CD8-positive, alpha-beta memory T cell (primary cell): ENCODE measurements around the gene LYL1. TPM values are rescaled to one million over a fixed set of nuclear protein-coding genes. Genes with fewer than 3 reads are reported as not detected.

ENCODE experiments used
- CTCF ChIA-PET: fragments of 350-600 bp; sonication (Branson Sonifier 250); formaldehyde crosslinking; loops from one replicate; lab custom pipeline; 2021; ENCODE audit warnings: antibody characterized with exemption; lab: Charles Lee
- POLR2A ChIA-PET: fragments of 350-600 bp; sonication (Branson Sonifier 250); formaldehyde crosslinking; loops from one replicate; lab custom pipeline; 2021; ENCODE audit warnings: antibody characterized with exemption; lab: Charles Lee
- DNase-seq, 5 donors: peaks; one replicate each; pipeline versions ENCODE4 v3.0.0 to v3.0.0-alpha.2; 2020 to 2022; ENCODE audit warnings: mixed read lengths in 1 of 5
- H3K27ac ChIP-seq: one replicate; pipeline ENCODE4 v1.7.0; 2013; ENCODE audit warnings: low read depth, mild to moderate bottlenecking, low read length, moderate library complexity
- H3K27me3 ChIP-seq: 2 replicates; pipeline ENCODE4 v1.7.0; 2013; ENCODE audit warnings: low read length, mild to moderate bottlenecking; ENCODE audit not compliant: insufficient read depth, poor library complexity, severe bottlenecking
- H3K36me3 ChIP-seq: 2 replicates; pipeline ENCODE4 v1.7.0; 2013; ENCODE audit warnings: mild to moderate bottlenecking, low read length, moderate library complexity; ENCODE audit not compliant: insufficient read depth
- H3K4me1 ChIP-seq: 2 replicates; pipeline ENCODE4 v1.7.0; 2013; ENCODE audit warnings: mild to moderate bottlenecking, low read length, moderate library complexity; ENCODE audit not compliant: insufficient read depth
- H3K4me3 ChIP-seq: 2 replicates; pipeline ENCODE4 v1.7.0; 2013; ENCODE audit warnings: mild to moderate bottlenecking, low read length
- H3K9me3 ChIP-seq: 2 replicates; pipeline ENCODE4 v1.7.0; 2013; ENCODE audit warnings: mild to moderate bottlenecking, low read length
- H3K27ac Mint-ChIP-seq, 8 donors: one replicate each; pipeline ENCODE4 v1.8.0; 2020 to 2021; ENCODE audit warnings: mixed read lengths in 8 of 8, mild to moderate bottlenecking in 6 of 8, inconsistent platforms in 3 of 8, moderate library complexity in 3 of 8
- H3K27me3 Mint-ChIP-seq, 2 donors: one replicate each; pipeline ENCODE4 v1.8.0; 2020 to 2021; ENCODE audit warnings: mixed read lengths in 2 of 2, mild to moderate bottlenecking in 1 of 2, moderate library complexity in 1 of 2
- H3K36me3 Mint-ChIP-seq, 3 donors: one replicate each; pipeline ENCODE4 v1.8.0; 2020 to 2021; ENCODE audit warnings: mixed read lengths in 3 of 3, inconsistent platforms in 1 of 3, mild to moderate bottlenecking in 1 of 3
- H3K4me1 Mint-ChIP-seq, 3 donors: one replicate each; pipeline ENCODE4 v1.8.0; 2020 to 2021; ENCODE audit warnings: mixed read lengths in 3 of 3, inconsistent platforms in 1 of 3, mild to moderate bottlenecking in 1 of 3
- H3K4me3 Mint-ChIP-seq, 7 donors: one replicate each; pipeline ENCODE4 v1.8.0; 2020 to 2021; ENCODE audit warnings: mixed read lengths in 7 of 7, mild to moderate bottlenecking in 6 of 7, moderate library complexity in 4 of 7, inconsistent platforms in 2 of 7
- H3K9me3 Mint-ChIP-seq, 5 donors: one replicate each; pipeline ENCODE4 v1.8.0; 2020 to 2022; ENCODE audit warnings: mixed read lengths in 5 of 5, mild to moderate bottlenecking in 3 of 5, moderate library complexity in 2 of 5, inconsistent platforms in 1 of 5
- polyA plus RNA-seq: library from polyadenylated mRNA; unstranded; fragments of 300-500 nt; fragmentation: Illumina TruSeq; gene quantifications from one replicate; pipeline ENCODE4 v1.2.3, GENCODE V29; 2021
- total RNA-seq, 2 experiments: library from RNA; stranded (reverse); gene quantifications; one replicate each; pipeline ENCODE4 v1.2.3, GENCODE V29; 2021

Gene LYL1
- total and polyA plus RNA-seq, 3 experiments from 2014 or later: 2.3 to 4.1 (median 2.5) TPM

- ChIA-PET CTCF (interaction anchor here (1.1 to 1.4 kb wide), 2 partner anchors 170 to 182 kb away, joined by 3 read pairs; no protein-coding TSS in a partner anchor), POLR2A (interaction anchor here (0.7 kb wide), 1 partner anchor 915 kb away, joined by 11 read pairs; no protein-coding TSS in a partner anchor)
These were observed 44.3 kb upstream of the LYL1 start for GRCh38 chr19:13146763-13147563.

GRCh38 chr19:13139633-13140311, 37.1 kb upstream of the LYL1 start:
- Histone ChIP-seq H3K27ac (no peak overlapping the region), H3K9me3 (no peaks in the 10 kb centered on the region), H3K4me1 (no peaks in the 10 kb centered on the region), H3K36me3 (peaks cover 3% of the 10 kb centered on the region), H3K27me3 (no peaks in the 10 kb centered on the region), H3K4me3 (no peak overlapping the region)
- Mint-ChIP-seq H3K36me3 (peaks cover 0 to 60% (median 0%) of the 10 kb centered on the region in 3 donors), H3K9me3 (no peaks in the 10 kb centered on the region), H3K27ac (peak overlapping the region in 1 of 8 donors; percentile 50), H3K4me3 (no peak overlapping the region), H3K4me1 (peaks cover 0 to 2% (median 0%) of the 10 kb centered on the region in 3 donors), H3K27me3 (peaks cover 0 to 3% of the 10 kb centered on the region in 2 donors)
- CTCF ChIA-PET: no interaction called here
- POLR2A ChIA-PET: no interaction called here
- no peak for DNase-seq

More at GRCh38 chr19:13146763-13147563, 44.3 kb upstream of the LYL1 start:
- Histone ChIP-seq H3K9me3 (no peaks in the 10 kb centered on the region), H3K27me3 (no peaks in the 10 kb centered on the region), H3K4me1 (peaks cover 12% of the 10 kb centered on the region), H3K27ac (no peak overlapping the region), H3K36me3 (no peaks in the 10 kb centered on the region), H3K4me3 (no peak overlapping the region)
- peak overlapping the region in 1 of 8 donors; percentile 21 for H3K27ac Mint-ChIP-seq
- H3K9me3 Mint-ChIP-seq: no peaks in the 10 kb centered on the region
- peak overlapping the region in 4 of 7 donors; percentile 15 to 55 (median 33) for H3K4me3 Mint-ChIP-seq
- H3K36me3 Mint-ChIP-seq: peaks cover 0 to 29% (median 0%) of the 10 kb centered on the region in 3 donors
- peaks cover 22 to 29% (median 28%) of the 10 kb centered on the region in 3 donors for H3K4me1 Mint-ChIP-seq
- peaks cover 0 to 5% of the 10 kb centered on the region in 2 donors for H3K27me3 Mint-ChIP-seq
- DNase-seq: no peak

GRCh38 chr19:13138916-13139198, 36.2 kb upstream of the LYL1 start:
- Histone ChIP-seq H3K9me3 (no peaks in the 10 kb centered on the region), H3K27ac (no peak overlapping the region), H3K27me3 (no peaks in the 10 kb centered on the region), H3K4me3 (no peak overlapping the region), H3K36me3 (peaks cover 3% of the 10 kb centered on the region), H3K4me1 (no peaks in the 10 kb centered on the region)
- Mint-ChIP-seq H3K27me3 (no peaks in the 10 kb centered on the region), H3K36me3 (peaks cover 0 to 56% (median 0%) of the 10 kb centered on the region in 3 donors), H3K9me3 (no peaks in the 10 kb centered on the region), H3K4me1 (peaks cover 0 to 5% (median 0%) of the 10 kb centered on the region in 3 donors), H3K4me3 (no peak overlapping the region), H3K27ac (peak overlapping the region in 1 of 8 donors; percentile 74)
- no peak for DNase-seq
- POLR2A ChIA-PET: no interaction called here
- CTCF ChIA-PET: no interaction called here

- no peaks in the 10 kb centered on the region for H3K27me3 ChIP-seq
- ChIA-PET POLR2A (no interaction called here), CTCF (no interaction called here)
- H3K4me3 ChIP-seq: no peak overlapping the region
- H3K4me1 Mint-ChIP-seq: peaks cover 2 to 9% (median 4%) of the 10 kb centered on the region in 3 donors
- peaks cover 4% of the 10 kb centered on the region for H3K4me1 ChIP-seq
- H3K36me3 ChIP-seq: peaks cover 3% of the 10 kb centered on the region
- H3K36me3 Mint-ChIP-seq: peaks cover 0 to 56% (median 0%) of the 10 kb centered on the region in 3 donors
- no peak overlapping the region for H3K27ac ChIP-seq
- no peak overlapping the region for H3K27ac Mint-ChIP-seq
- H3K27me3 Mint-ChIP-seq: no peaks in the 10 kb centered on the region
- H3K4me3 Mint-ChIP-seq: no peak overlapping the region
- H3K9me3 ChIP-seq: no peaks in the 10 kb centered on the region
- H3K9me3 Mint-ChIP-seq: no peaks in the 10 kb centered on the region
- no peak for DNase-seq
These were observed 35.7 kb upstream of the LYL1 start for GRCh38 chr19:13138171-13138915.

- Mint-ChIP-seq H3K36me3 (peaks cover 0 to 61% (median 0%) of the 10 kb centered on the region in 3 donors), H3K9me3 (no peaks in the 10 kb centered on the region), H3K4me1 (peaks cover 11 to 19% (median 14%) of the 10 kb centered on the region in 3 donors), H3K27me3 (no peaks in the 10 kb centered on the region), H3K4me3 (no peak overlapping the region), H3K27ac (peak overlapping the region in 1 of 8 donors; percentile 17)
- Histone ChIP-seq H3K36me3 (peaks cover 3% of the 10 kb centered on the region), H3K27ac (no peak overlapping the region), H3K9me3 (no peaks in the 10 kb centered on the region), H3K27me3 (no peaks in the 10 kb centered on the region), H3K4me1 (peaks cover 14% of the 10 kb centered on the region), H3K4me3 (no peak overlapping the region)
- no peak for DNase-seq
- POLR2A ChIA-PET: no interaction called here
- CTCF ChIA-PET: interaction anchor here (1.3 kb wide), 1 partner anchor 9 kb away, joined by 3 read pairs; no protein-coding TSS in a partner anchor
These were observed 34.7 kb upstream of the LYL1 start for GRCh38 chr19:13137290-13137794.

GRCh38 chr19:13135068-13136062, 32.7 kb upstream of the LYL1 start:
- POLR2A ChIA-PET: no interaction called here
- peaks cover 3% of the 10 kb centered on the region for H3K36me3 ChIP-seq
- Mint-ChIP-seq H3K36me3 (peaks cover 0 to 60% (median 0%) of the 10 kb centered on the region in 3 donors), H3K9me3 (no peaks in the 10 kb centered on the region), H3K4me1 (peaks cover 18 to 30% (median 26%) of the 10 kb centered on the region in 3 donors), H3K4me3 (no peak overlapping the region), H3K27me3 (peaks cover 0 to 2% of the 10 kb centered on the region in 2 donors), H3K27ac (no peak overlapping the region)
- H3K4me3 ChIP-seq: no peak overlapping the region
- no peaks in the 10 kb centered on the region for H3K27me3 ChIP-seq
- CTCF ChIA-PET: no interaction called here
- DNase-seq: no peak
- H3K9me3 ChIP-seq: no peaks in the 10 kb centered on the region
- no peak overlapping the region for H3K27ac ChIP-seq
- H3K4me1 ChIP-seq: peaks cover 17% of the 10 kb centered on the region

GRCh38 chr19:13134626-13135025, 32.0 kb upstream of the LYL1 start:
- CTCF ChIA-PET: no interaction called here
- Mint-ChIP-seq H3K27me3 (peaks cover 0 to 2% of the 10 kb centered on the region in 2 donors), H3K27ac (peak overlapping the region in 2 of 8 donors; percentile 27 to 47), H3K36me3 (peaks cover 0 to 58% (median 0%) of the 10 kb centered on the region in 3 donors), H3K4me1 (peaks cover 19 to 36% (median 26%) of the 10 kb centered on the region in 3 donors), H3K9me3 (no peaks in the 10 kb centered on the region), H3K4me3 (no peak overlapping the region)
- H3K4me3 ChIP-seq: no peak overlapping the region
- no peak overlapping the region for H3K27ac ChIP-seq
- POLR2A ChIA-PET: no interaction called here
- no peak for DNase-seq
- no peaks in the 10 kb centered on the region for H3K9me3 ChIP-seq
- H3K27me3 ChIP-seq: no peaks in the 10 kb centered on the region
- H3K4me1 ChIP-seq: peaks cover 17% of the 10 kb centered on the region
- H3K36me3 ChIP-seq: peaks cover 3% of the 10 kb centered on the region
